Neuronal stem cell (in vitro differentiated cells): Measurements from ENCODE around the gene FAXC.
A peak's percentile ranks its signal among the peaks of the same experiment; 100 is the strongest.

Experiments
- DNase-seq: peaks from one replicate; pipeline ENCODE4 v3.0.0-alpha.2; 2013; ENCODE audit warnings: low spot score
- H2AFZ ChIP-seq: one replicate; pipeline ENCODE4 v1.6.1; 2013; ENCODE audit warnings: mild to moderate bottlenecking, low read length, inconsistent platforms
- H2AK5ac ChIP-seq: 2 replicates; pipeline ENCODE4 v1.6.1; 2013; ENCODE audit warnings: low read depth, mild to moderate bottlenecking, inconsistent platforms, low read length, moderate library complexity, mixed read lengths
- H2BK120ac ChIP-seq: 2 replicates; pipeline ENCODE4 v1.6.1; 2013; ENCODE audit warnings: low read depth, mild to moderate bottlenecking, inconsistent platforms, low read length, moderate library complexity, mixed read lengths
- H2BK12ac ChIP-seq: one replicate; pipeline ENCODE4 v1.6.1; 2013; ENCODE audit warnings: low read length, inconsistent platforms
- H2BK15ac ChIP-seq: 2 replicates; pipeline ENCODE4 v1.6.1; 2013; ENCODE audit warnings: mild to moderate bottlenecking, low read length, inconsistent platforms, mixed read lengths
- H2BK5ac ChIP-seq: one replicate; pipeline ENCODE4 v1.6.1; 2013; ENCODE audit warnings: inconsistent platforms, mild to moderate bottlenecking, low read length, moderate library complexity
- H3K14ac ChIP-seq: one replicate; pipeline ENCODE4 v1.6.1; 2013; ENCODE audit warnings: low read length, inconsistent platforms
- H3K18ac ChIP-seq: 2 replicates; pipeline ENCODE4 v1.6.1; 2013; ENCODE audit warnings: low read length, inconsistent platforms
- H3K23ac ChIP-seq: 2 replicates; pipeline ENCODE4 v1.6.1; 2013; ENCODE audit warnings: low read depth, mild to moderate bottlenecking, mixed read lengths, low read length, inconsistent platforms; ENCODE audit not compliant: poor library complexity
- H3K27ac ChIP-seq: replicated peaks from 3 replicates; pipeline ENCODE4 v1.5.1; 2013; ENCODE audit warnings: low read length, inconsistent platforms
- H3K27me3 ChIP-seq, 3 experiments: 2 replicates each; pipeline ENCODE4 v1.6.1; 2013; ENCODE audit warnings: low read length in 3 of 3, mild to moderate bottlenecking in 2 of 3, inconsistent platforms in 1 of 3, low read depth in 1 of 3, mixed read lengths in 1 of 3, moderate library complexity in 1 of 3; ENCODE audit not compliant: control insufficient read depth in 3 of 3, insufficient read depth in 3 of 3
- H3K36me3 ChIP-seq, 2 donors: replicated peaks in 1 of 2; 2 replicates each; pipeline ENCODE4 v1.6.1; 2013; ENCODE audit warnings: low read length in 2 of 2; ENCODE audit not compliant: control insufficient read depth in 2 of 2, insufficient read depth in 2 of 2
- H3K4ac ChIP-seq: 2 replicates; pipeline ENCODE4 v1.6.1; 2013; ENCODE audit warnings: inconsistent platforms, mild to moderate bottlenecking, low read length, moderate library complexity
- H3K4me1 ChIP-seq, 2 donors: 1 replicate in 1 of 2; 2 replicates in 1 of 2; pipeline ENCODE4 v1.6.1; 2013; ENCODE audit warnings: low read length in 2 of 2, low read depth in 1 of 2; ENCODE audit not compliant: control insufficient read depth in 2 of 2, insufficient read depth in 1 of 2
- H3K4me2 ChIP-seq: one replicate; pipeline ENCODE4 v1.6.1; 2013; ENCODE audit warnings: mild to moderate bottlenecking, low read length, inconsistent platforms; ENCODE audit not compliant: insufficient read depth, poor library complexity, severe bottlenecking
- H3K4me3 ChIP-seq, 2 donors: 2 replicates each; pipeline ENCODE4 v1.5.1; 2013; ENCODE audit warnings: low read length in 2 of 2, mild to moderate bottlenecking in 2 of 2, inconsistent platforms in 1 of 2, moderate library complexity in 1 of 2
- H3K79me1 ChIP-seq: one replicate; pipeline ENCODE4 v1.6.1; 2013; ENCODE audit warnings: low read depth, mild to moderate bottlenecking, inconsistent platforms, low read length, moderate library complexity
- H3K9ac ChIP-seq: one replicate; pipeline ENCODE4 v1.6.1; 2013; ENCODE audit warnings: mild to moderate bottlenecking, low read depth, low read length, inconsistent platforms; ENCODE audit not compliant: poor library complexity
- H3K9me3 ChIP-seq, 2 donors: replicated peaks in 1 of 2; 2 replicates each; pipeline versions ENCODE3 to v1.6.1; 2013; ENCODE audit warnings: low read length in 2 of 2, mild to moderate bottlenecking in 2 of 2, inconsistent platforms in 1 of 2, low read depth in 1 of 2, mixed read lengths in 1 of 2, moderate library complexity in 1 of 2; ENCODE audit not compliant: control insufficient read depth in 2 of 2, insufficient read depth in 1 of 2
- H4K8ac ChIP-seq: one replicate; pipeline ENCODE4 v1.6.1; 2013; ENCODE audit warnings: low read depth, mild to moderate bottlenecking, inconsistent platforms, low read length, moderate library complexity
- H4K91ac ChIP-seq: one replicate; pipeline ENCODE4 v1.6.1; 2013; ENCODE audit warnings: low read length, low read depth, mild to moderate bottlenecking, inconsistent platforms; ENCODE audit not compliant: poor library complexity
- WGBS, 2 donors: extraction: QIAGEN DNeasy Blood & Tissue Kit; methylation state at CpG; one replicate each; pipeline ENCODE4 v1.1.7; 2013; ENCODE audit warnings: missing lambda C conversion rate in 2 of 2, mixed read lengths in 1 of 2; ENCODE audit not compliant: insufficient read length in 2 of 2, insufficient replicate concordance in 1 of 2; ENCODE audit errors: extremely low coverage in 2 of 2; 5-methylcytosine and 5-hydroxymethylcytosine counted together

FAXC gene

DNA sequence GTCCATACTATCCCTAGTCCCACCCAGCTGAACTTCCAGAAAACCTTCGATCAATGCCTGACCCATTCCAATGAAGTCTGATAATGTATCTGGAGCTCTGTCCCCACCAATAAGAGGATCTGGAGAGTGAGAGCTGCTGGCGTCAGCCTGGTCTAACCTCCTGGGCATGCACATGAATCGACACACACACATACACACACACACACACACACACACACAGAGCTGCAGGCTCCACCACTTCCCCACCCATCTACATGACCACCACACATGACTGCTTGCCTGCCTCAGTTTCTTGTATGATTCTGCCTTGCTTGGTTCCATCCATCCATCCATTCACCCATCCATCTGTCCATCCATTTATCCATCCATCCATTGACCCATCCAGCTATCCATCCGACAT lies 60.8 kb downstream of the FAXC start:
- H3K79me1 ChIP-seq = no peaks in the 10 kb centered on the region
- DNase-seq = no peak
- H3K9me3 ChIP-seq = peaks cover 0 to 2% of the 10 kb centered on the region in 2 donors
- H3K27ac ChIP-seq = no peak overlapping the region
- no peaks in the 10 kb centered on the region for H3K27me3 ChIP-seq
- no peak overlapping the region for H3K23ac ChIP-seq
- H3K4me3 ChIP-seq = no peak overlapping the region
- peaks cover 0 to 2% of the 10 kb centered on the region in 2 donors for H3K4me1 ChIP-seq
- no peak overlapping the region for H3K4ac ChIP-seq
- H2BK12ac ChIP-seq = no peak overlapping the region
- H4K8ac ChIP-seq = no peak overlapping the region
- no peak overlapping the region for H2AFZ ChIP-seq
- no peak overlapping the region for H4K91ac ChIP-seq
- peak overlapping the region; percentile 23 for H3K4me2 ChIP-seq
- H2BK5ac ChIP-seq = no peak overlapping the region
- H3K36me3 ChIP-seq = peaks cover 0 to 23% of the 10 kb centered on the region in 2 donors
- no CpG with 5 or more reads among the region's 4 CpGs for WGBS, 2 donors
- no peak overlapping the region for H2BK120ac ChIP-seq
- H2BK15ac ChIP-seq = no peak overlapping the region
- no peak overlapping the region for H3K18ac ChIP-seq
- H2AK5ac ChIP-seq = no peak overlapping the region
- H3K14ac ChIP-seq = no peak overlapping the region
- H3K9ac ChIP-seq = no peak overlapping the region

DNA sequence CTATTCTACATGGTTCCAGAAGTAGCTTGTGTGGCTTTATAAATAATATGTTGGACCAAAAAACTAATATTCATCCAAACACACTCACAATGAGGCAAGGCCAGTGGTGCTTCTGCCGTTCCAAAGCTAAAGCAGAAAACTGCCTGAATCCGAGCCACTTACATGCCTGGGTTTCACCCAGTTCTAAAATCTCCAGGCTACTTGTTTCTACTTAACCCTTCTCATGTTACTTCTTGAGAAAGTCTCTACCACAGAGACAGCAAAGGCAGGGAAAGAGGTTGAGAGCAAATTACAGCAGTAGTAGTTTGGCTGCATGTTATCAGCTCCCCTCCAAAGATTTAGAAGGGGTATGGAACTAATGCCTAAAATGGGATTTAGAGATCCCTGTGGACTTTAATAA lies 62.0 kb downstream of the FAXC start:
- Histone ChIP-seq H2AFZ (no peak overlapping the region), H2BK5ac (no peak overlapping the region), H3K27me3 (no peaks in the 10 kb centered on the region), H3K27ac (no peak overlapping the region), H2BK12ac (no peak overlapping the region), H2AK5ac (no peak overlapping the region), H3K79me1 (no peaks in the 10 kb centered on the region), H3K18ac (no peak overlapping the region), H4K91ac (no peak overlapping the region), H3K9me3 (peaks cover 0 to 2% of the 10 kb centered on the region in 2 donors), H2BK120ac (no peak overlapping the region), H3K4ac (no peak overlapping the region), H3K4me2 (no peak overlapping the region), H3K36me3 (peaks cover 0 to 23% of the 10 kb centered on the region in 2 donors), H3K23ac (no peak overlapping the region), H2BK15ac (no peak overlapping the region), H3K4me3 (no peak overlapping the region), H3K4me1 (peaks cover 0 to 2% of the 10 kb centered on the region in 2 donors), H4K8ac (no peak overlapping the region), H3K14ac (no peak overlapping the region), H3K9ac (no peak overlapping the region)
- no peak for DNase-seq
- WGBS, 2 donors = no CpG with 5 or more reads among the region's 2 CpGs

GRCh38 chr6:99285881-99286280 lies 63.6 kb downstream of the FAXC start:
- Histone ChIP-seq H3K27ac (no peak overlapping the region), H2AFZ (no peak overlapping the region), H4K91ac (no peak overlapping the region), H3K4me1 (peaks cover 0 to 2% of the 10 kb centered on the region in 2 donors), H3K9me3 (peaks cover 0 to 2% of the 10 kb centered on the region in 2 donors), H3K79me1 (no peaks in the 10 kb centered on the region), H3K27me3 (no peaks in the 10 kb centered on the region), H3K23ac (no peak overlapping the region), H2AK5ac (no peak overlapping the region), H4K8ac (no peak overlapping the region), H3K4ac (no peak overlapping the region), H2BK120ac (no peak overlapping the region), H3K14ac (no peak overlapping the region), H2BK5ac (no peak overlapping the region), H3K4me3 (no peak overlapping the region), H3K9ac (peak overlapping the region; percentile 34), H2BK12ac (no peak overlapping the region), H3K36me3 (peaks cover 0 to 21% of the 10 kb centered on the region in 2 donors), H2BK15ac (no peak overlapping the region), H3K18ac (no peak overlapping the region), H3K4me2 (no peak overlapping the region)
- no CpG with 5 or more reads among the region's 4 CpGs for WGBS, 2 donors
- no peak for DNase-seq

DNA sequence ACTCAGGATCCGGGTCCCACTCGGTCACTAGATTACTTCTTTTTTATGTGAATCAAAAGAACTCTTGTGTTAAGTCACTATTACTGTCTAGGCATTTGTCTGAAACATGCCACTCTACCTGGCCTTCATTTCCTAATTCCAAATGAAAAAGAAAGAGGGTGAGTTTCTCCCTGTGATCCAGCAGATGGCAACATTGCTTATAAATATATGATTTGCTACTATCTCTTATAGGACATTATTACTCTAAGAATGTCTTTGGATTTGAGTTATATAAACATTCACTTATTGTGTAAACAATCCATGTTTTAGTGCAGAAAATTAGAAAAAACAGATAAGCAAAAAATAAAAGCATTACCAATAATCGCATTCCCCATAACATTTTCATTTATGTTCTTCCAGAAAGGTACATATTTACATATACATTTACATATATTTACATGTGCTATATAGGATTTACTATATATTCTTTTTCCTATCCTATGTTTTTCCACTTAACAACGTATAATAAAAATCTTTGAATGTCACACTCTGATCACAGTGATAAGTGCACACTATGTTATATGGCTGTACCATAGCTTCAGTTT lies 66.9 kb downstream of the FAXC start:
- no peak overlapping the region for H2AFZ ChIP-seq
- H3K4me1 ChIP-seq = no peaks in the 10 kb centered on the region
- H3K9ac ChIP-seq = no peak overlapping the region
- H3K27me3 ChIP-seq = no peaks in the 10 kb centered on the region
- H3K4me2 ChIP-seq = no peak overlapping the region
- H4K91ac ChIP-seq = no peak overlapping the region
- H3K79me1 ChIP-seq = no peaks in the 10 kb centered on the region
- no peak overlapping the region for H3K14ac ChIP-seq
- no peak overlapping the region for H3K23ac ChIP-seq
- no peak overlapping the region for H2BK15ac ChIP-seq
- H2BK5ac ChIP-seq = no peak overlapping the region
- no peak overlapping the region for H3K27ac ChIP-seq
- no peak overlapping the region for H3K18ac ChIP-seq
- no peak overlapping the region for H4K8ac ChIP-seq
- no peak overlapping the region for H2BK12ac ChIP-seq
- no peak overlapping the region for H3K4ac ChIP-seq
- WGBS, 2 donors = no CpG with 5 or more reads among the region's 4 CpGs
- H2AK5ac ChIP-seq = no peak overlapping the region
- H3K36me3 ChIP-seq = peaks cover 2 to 14% of the 10 kb centered on the region in 2 donors
- H3K9me3 ChIP-seq = peaks cover 0 to 2% of the 10 kb centered on the region in 2 donors
- no peak overlapping the region for H3K4me3 ChIP-seq
- DNase-seq = no peak
- no peak overlapping the region for H2BK120ac ChIP-seq
